Measurements from ENCODE around the gene GLP1R.

- no peak for TF ChIP-seq POLR2A (IDR thresholded peaks at IDR 0.05)
- TF ChIP-seq, protein P1, sequence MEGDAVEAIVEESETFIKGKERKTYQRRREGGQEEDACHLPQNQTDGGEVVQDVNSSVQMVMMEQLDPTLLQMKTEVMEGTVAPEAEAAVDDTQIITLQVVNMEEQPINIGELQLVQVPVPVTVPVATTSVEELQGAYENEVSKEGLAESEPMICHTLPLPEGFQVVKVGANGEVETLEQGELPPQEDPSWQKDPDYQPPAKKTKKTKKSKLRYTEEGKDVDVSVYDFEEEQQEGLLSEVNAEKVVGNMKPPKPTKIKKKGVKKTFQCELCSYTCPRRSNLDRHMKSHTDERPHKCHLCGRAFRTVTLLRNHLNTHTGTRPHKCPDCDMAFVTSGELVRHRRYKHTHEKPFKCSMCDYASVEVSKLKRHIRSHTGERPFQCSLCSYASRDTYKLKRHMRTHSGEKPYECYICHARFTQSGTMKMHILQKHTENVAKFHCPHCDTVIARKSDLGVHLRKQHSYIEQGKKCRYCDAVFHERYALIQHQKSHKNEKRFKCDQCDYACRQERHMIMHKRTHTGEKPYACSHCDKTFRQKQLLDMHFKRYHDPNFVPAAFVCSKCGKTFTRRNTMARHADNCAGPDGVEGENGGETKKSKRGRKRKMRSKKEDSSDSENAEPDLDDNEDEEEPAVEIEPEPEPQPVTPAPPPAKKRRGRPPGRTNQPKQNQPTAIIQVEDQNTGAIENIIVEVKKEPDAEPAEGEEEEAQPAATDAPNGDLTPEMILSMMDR (IDR thresholded peaks at IDR 0.05) = no peak
These were observed 7.5 kb upstream of the GLP1R start for GRCh38 chr6:39041072-39041471.
